MM.1S (cell line): ENCODE results near the gene FAM20C.

ENCODE experiments used
- DNase-seq: peaks from one replicate; pipeline ENCODE4 v3.0.0-alpha.2; 2015
- H2AFZ ChIP-seq: fragments of 300-600 bp; sonication (generic); 2 replicates; pipeline ENCODE4 v1.6.0; 2016; ENCODE audit warnings: antibody characterized with exemption, low read length
- H3F3A ChIP-seq: fragments of 300-600 bp; sonication (generic); 2 replicates; pipeline ENCODE4 v1.6.1; 2016; ENCODE audit warnings: mild to moderate bottlenecking, antibody characterized with exemption, low read length, moderate library complexity, mixed read lengths; ENCODE audit not compliant: insufficient read depth
- H3K27ac ChIP-seq: fragments of 300-600 bp; sonication (generic); 2 replicates; pipeline ENCODE4 v1.5.1; 2016; ENCODE audit warnings: mild to moderate bottlenecking, low read length
- H3K27me3 ChIP-seq: fragments of 300-600 bp; sonication (generic); replicated peaks from 2 replicates; pipeline ENCODE4 v1.6.0; 2016; ENCODE audit warnings: low read length; ENCODE audit not compliant: insufficient read depth
- H3K36me3 ChIP-seq: fragments of 300-600 bp; sonication (generic); replicated peaks from 2 replicates; pipeline ENCODE4 v1.6.1; 2016; ENCODE audit warnings: mild to moderate bottlenecking, low read length, mixed read lengths; ENCODE audit not compliant: insufficient read depth
- H3K4me1 ChIP-seq: fragments of 300-600 bp; sonication (generic); 2 replicates; pipeline ENCODE4 v1.6.1; 2016; ENCODE audit warnings: low read length, mixed read lengths
- H3K4me2 ChIP-seq: fragments of 300-600 bp; sonication (generic); 2 replicates; pipeline ENCODE4 v1.6.0; 2016; ENCODE audit warnings: low read depth, low read length
- H3K4me3 ChIP-seq: fragments of 300-600 bp; sonication (generic); 2 replicates; pipeline ENCODE4 v1.5.1; 2016; ENCODE audit warnings: low read length, mixed read lengths
- H3K79me2 ChIP-seq: fragments of 300-600 bp; sonication (generic); 2 replicates; pipeline ENCODE4 v1.6.1; 2016; ENCODE audit warnings: mixed run types, low read length, mixed read lengths
- H3K9ac ChIP-seq: fragments of 300-600 bp; sonication (generic); 2 replicates; pipeline ENCODE4 v1.6.1; 2016; ENCODE audit warnings: low read length, mixed read lengths
- H3K9me2 ChIP-seq: fragments of 300-600 bp; sonication (generic); replicated peaks from 2 replicates; pipeline ENCODE4 v1.6.1; 2016; ENCODE audit warnings: mild to moderate bottlenecking, low read length, mixed read lengths; ENCODE audit not compliant: insufficient read depth
- H3K9me3 ChIP-seq: fragments of 300-600 bp; sonication (generic); replicated peaks from 2 replicates; pipeline ENCODE4 v1.6.1; 2016; ENCODE audit warnings: mild to moderate bottlenecking, low read length, mixed read lengths; ENCODE audit not compliant: insufficient read depth
- H4K20me1 ChIP-seq: fragments of 300-600 bp; sonication (generic); 2 replicates; pipeline ENCODE4 v1.6.1; 2016; ENCODE audit warnings: mild to moderate bottlenecking, low read length, moderate library complexity, mixed read lengths; ENCODE audit not compliant: insufficient read depth
- EZH2 ChIP-seq: fragments of 300-600 bp; sonication (generic); optimal IDR thresholded peaks from 2 replicates; pipeline ENCODE3; 2017; ENCODE audit warnings: low read depth, mild to moderate bottlenecking, antibody characterized with exemption, low read length, mixed read lengths
- EZH2phosphoT487 ChIP-seq: fragments of 300-600 bp; sonication (generic); IDR thresholded peaks from 2 replicates; pipeline ENCODE4 v1.6.1; 2018; ENCODE audit warnings: antibody characterized with exemption, low read length
- TF ChIP-seq, protein P1 (sequence below): fragments of 300-600 bp; sonication (generic); IDR thresholded peaks from 2 replicates; pipeline ENCODE4 v1.5.1; 2016; ENCODE audit warnings: antibody characterized with exemption, low read length, mixed read lengths

Gene FAM20C

DNA sequence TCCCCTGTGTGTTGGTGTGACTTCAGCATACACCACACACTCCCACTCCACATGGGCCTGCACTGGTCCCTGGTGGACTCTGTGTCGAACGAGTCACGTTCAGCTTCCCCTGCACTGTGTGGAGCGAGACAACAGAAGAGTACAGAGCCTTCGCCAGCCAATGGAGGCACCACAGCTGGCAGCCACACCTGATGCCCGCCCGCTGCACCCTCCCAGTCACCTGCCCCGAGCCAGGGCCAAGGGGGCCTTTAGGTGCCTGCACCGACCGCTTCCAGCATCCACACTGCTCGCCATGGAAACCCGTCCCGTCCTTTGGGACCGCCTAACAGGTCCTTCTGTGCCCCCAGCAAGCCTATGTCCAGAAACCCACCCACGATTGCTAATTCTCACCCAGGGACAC is 106.8 kb downstream of the FAM20C start:
- H3K4me3 ChIP-seq = no peak overlapping the region
- H4K20me1 ChIP-seq = no peaks in the 10 kb centered on the region
- no peaks in the 10 kb centered on the region for H3K36me3 ChIP-seq
- no peaks in the 10 kb centered on the region for H3K79me2 ChIP-seq
- H3K4me2 ChIP-seq = no peak overlapping the region
- no peak overlapping the region for H2AFZ ChIP-seq
- H3K4me1 ChIP-seq = no peaks in the 10 kb centered on the region
- H3F3A ChIP-seq = no peaks in the 10 kb centered on the region
- TF ChIP-seq EZH2 = no peak
- no peak for TF ChIP-seq EZH2phosphoT487
- TF ChIP-seq, protein P1, sequence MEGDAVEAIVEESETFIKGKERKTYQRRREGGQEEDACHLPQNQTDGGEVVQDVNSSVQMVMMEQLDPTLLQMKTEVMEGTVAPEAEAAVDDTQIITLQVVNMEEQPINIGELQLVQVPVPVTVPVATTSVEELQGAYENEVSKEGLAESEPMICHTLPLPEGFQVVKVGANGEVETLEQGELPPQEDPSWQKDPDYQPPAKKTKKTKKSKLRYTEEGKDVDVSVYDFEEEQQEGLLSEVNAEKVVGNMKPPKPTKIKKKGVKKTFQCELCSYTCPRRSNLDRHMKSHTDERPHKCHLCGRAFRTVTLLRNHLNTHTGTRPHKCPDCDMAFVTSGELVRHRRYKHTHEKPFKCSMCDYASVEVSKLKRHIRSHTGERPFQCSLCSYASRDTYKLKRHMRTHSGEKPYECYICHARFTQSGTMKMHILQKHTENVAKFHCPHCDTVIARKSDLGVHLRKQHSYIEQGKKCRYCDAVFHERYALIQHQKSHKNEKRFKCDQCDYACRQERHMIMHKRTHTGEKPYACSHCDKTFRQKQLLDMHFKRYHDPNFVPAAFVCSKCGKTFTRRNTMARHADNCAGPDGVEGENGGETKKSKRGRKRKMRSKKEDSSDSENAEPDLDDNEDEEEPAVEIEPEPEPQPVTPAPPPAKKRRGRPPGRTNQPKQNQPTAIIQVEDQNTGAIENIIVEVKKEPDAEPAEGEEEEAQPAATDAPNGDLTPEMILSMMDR = no peak
- no peak overlapping the region for H3K9ac ChIP-seq
- no peak for DNase-seq
- no peaks in the 10 kb centered on the region for H3K9me2 ChIP-seq
- no peaks in the 10 kb centered on the region for H3K27me3 ChIP-seq
- no peak overlapping the region for H3K27ac ChIP-seq
- H3K9me3 ChIP-seq = no peaks in the 10 kb centered on the region

GRCh38 chr7:299628-300027 is 107.3 kb downstream of the FAM20C start:
- Histone ChIP-seq H3K9me2 (no peaks in the 10 kb centered on the region), H3K27me3 (no peaks in the 10 kb centered on the region), H3K9ac (no peak overlapping the region), H3K4me1 (no peaks in the 10 kb centered on the region), H3F3A (no peaks in the 10 kb centered on the region), H3K27ac (no peak overlapping the region), H3K79me2 (no peaks in the 10 kb centered on the region), H3K4me2 (no peak overlapping the region), H3K36me3 (no peaks in the 10 kb centered on the region), H3K9me3 (no peaks in the 10 kb centered on the region), H3K4me3 (no peak overlapping the region), H2AFZ (no peak overlapping the region), H4K20me1 (no peaks in the 10 kb centered on the region)
- DNase-seq = no peak
- TF ChIP-seq EZH2 = no peak
- TF ChIP-seq EZH2phosphoT487 = no peak
- TF ChIP-seq, protein P1 = no peak

DNA sequence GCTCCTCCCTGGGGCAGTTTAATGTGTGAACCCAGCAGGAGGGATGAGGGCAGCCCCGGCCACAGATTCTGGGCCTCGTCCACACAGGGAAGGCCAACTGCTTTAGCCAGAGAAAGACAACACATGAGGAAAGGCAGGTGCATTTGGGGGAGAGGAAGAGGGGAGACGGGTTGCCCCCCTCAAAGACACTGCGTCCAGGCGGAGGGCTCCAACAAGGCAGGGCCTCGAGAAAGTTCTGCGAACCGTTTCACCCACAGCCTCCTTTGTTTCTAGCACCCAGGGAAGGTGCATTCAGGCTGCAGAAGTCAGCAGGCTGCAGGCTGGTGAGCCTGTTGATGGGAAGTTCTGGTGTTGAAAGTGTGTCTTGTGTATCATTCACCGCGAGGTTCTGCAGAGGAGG is 107.7 kb downstream of the FAM20C start:
- Histone ChIP-seq H3K27me3 (no peaks in the 10 kb centered on the region), H3K4me2 (no peak overlapping the region), H3K4me3 (no peak overlapping the region), H4K20me1 (no peaks in the 10 kb centered on the region), H3K9me3 (no peaks in the 10 kb centered on the region), H3F3A (no peaks in the 10 kb centered on the region), H3K36me3 (no peaks in the 10 kb centered on the region), H3K27ac (no peak overlapping the region), H2AFZ (no peak overlapping the region), H3K9ac (no peak overlapping the region), H3K9me2 (no peaks in the 10 kb centered on the region), H3K79me2 (no peaks in the 10 kb centered on the region), H3K4me1 (no peaks in the 10 kb centered on the region)
- no peak for TF ChIP-seq EZH2
- TF ChIP-seq EZH2phosphoT487 = no peak
- TF ChIP-seq, protein P1 = no peak
- DNase-seq = no peak
